Activated CD8-positive, alpha-beta T cell treated with anti-CD3 and anti-CD28 coated beads for 36 hours (primary cell): ENCODE results near the gene LYG2. TPM values are rescaled to one million over a fixed set of nuclear protein-coding genes. Genes with fewer than 3 reads are reported as not detected.

Experiments
- ATAC-seq: fragments of 200-7000 bp; cut with Tn5 transposase; one replicate; pipeline ENCODE4 v1.10.0; 2021; ENCODE audit warnings: mild to moderate bottlenecking, moderate library complexity
- CTCF ChIA-PET: fragments of 350-600 bp; sonication (Branson Sonifier 250); formaldehyde crosslinking; loops from one replicate; lab custom pipeline; 2021; ENCODE audit warnings: antibody characterized with exemption; lab: Charles Lee
- POLR2A ChIA-PET: fragments of 350-600 bp; sonication (Branson Sonifier 250); formaldehyde crosslinking; loops from one replicate; lab custom pipeline; 2021; ENCODE audit warnings: antibody characterized with exemption; lab: Charles Lee
- DNase-seq: peaks from one replicate; pipeline ENCODE4 v3.0.0-alpha.2; 2020
- H3K27ac Mint-ChIP-seq: one replicate; pipeline ENCODE4 v1.8.0; 2021; ENCODE audit warnings: mild to moderate bottlenecking, mixed read lengths
- H3K27me3 Mint-ChIP-seq: one replicate; pipeline ENCODE4 v1.8.0; 2021; ENCODE audit warnings: mixed read lengths
- H3K36me3 Mint-ChIP-seq: one replicate; pipeline ENCODE4 v1.8.0; 2021; ENCODE audit warnings: low read depth, mixed read lengths
- H3K4me1 Mint-ChIP-seq: one replicate; pipeline ENCODE4 v1.8.0; 2021; ENCODE audit warnings: low read depth, mixed read lengths
- H3K4me3 Mint-ChIP-seq: one replicate; pipeline ENCODE4 v1.8.0; 2021; ENCODE audit warnings: mild to moderate bottlenecking, moderate library complexity, mixed read lengths
- H3K9me3 Mint-ChIP-seq: one replicate; pipeline ENCODE4 v1.8.0; 2021; ENCODE audit warnings: mixed read lengths
- intact Hi-C: fragments of 100-400 bp; cut with micrococcal nuclease; formaldehyde crosslinking; loops from one replicate; pipeline ENCODE4 v1.10.0; 2022
- total RNA-seq, 2 experiments: library from RNA; stranded (reverse); gene quantifications; one replicate each; pipeline ENCODE4 v1.2.3, GENCODE V29; 2021
- TF ChIP-seq, protein P1 (sequence below): fragments of 200-600 bp; IDR thresholded peaks from one replicate; pipeline ENCODE4 v1.8.0; 2022; ENCODE audit warnings: antibody characterized with exemption, mild to moderate bottlenecking

The LYG2 gene
- total RNA-seq, 2 experiments from 2014 or later: not detected

DNA sequence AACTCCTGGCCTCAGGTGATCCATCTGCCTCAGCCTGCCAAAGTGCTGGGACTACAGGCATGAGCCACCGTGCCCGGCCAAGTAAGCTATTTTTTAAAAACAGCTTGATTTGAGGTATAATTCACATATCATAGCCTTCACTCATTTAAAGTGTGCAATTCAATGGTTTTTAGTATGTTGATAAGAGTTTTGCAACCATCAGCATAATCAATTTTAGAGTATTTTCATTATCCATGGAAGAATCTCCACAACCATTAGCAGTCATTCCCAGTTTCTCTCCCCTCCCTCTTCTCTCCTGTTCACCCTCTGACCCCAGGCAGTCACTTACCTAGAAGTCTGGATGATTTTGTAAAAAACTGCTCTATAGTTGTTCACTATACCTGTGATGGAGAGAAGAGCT, 4.7 kb upstream of the LYG2 start:
- no peaks in the 10 kb centered on the region for H3K36me3 Mint-ChIP-seq
- no peaks in the 10 kb centered on the region for H3K27me3 Mint-ChIP-seq
- TF ChIP-seq, protein P1, sequence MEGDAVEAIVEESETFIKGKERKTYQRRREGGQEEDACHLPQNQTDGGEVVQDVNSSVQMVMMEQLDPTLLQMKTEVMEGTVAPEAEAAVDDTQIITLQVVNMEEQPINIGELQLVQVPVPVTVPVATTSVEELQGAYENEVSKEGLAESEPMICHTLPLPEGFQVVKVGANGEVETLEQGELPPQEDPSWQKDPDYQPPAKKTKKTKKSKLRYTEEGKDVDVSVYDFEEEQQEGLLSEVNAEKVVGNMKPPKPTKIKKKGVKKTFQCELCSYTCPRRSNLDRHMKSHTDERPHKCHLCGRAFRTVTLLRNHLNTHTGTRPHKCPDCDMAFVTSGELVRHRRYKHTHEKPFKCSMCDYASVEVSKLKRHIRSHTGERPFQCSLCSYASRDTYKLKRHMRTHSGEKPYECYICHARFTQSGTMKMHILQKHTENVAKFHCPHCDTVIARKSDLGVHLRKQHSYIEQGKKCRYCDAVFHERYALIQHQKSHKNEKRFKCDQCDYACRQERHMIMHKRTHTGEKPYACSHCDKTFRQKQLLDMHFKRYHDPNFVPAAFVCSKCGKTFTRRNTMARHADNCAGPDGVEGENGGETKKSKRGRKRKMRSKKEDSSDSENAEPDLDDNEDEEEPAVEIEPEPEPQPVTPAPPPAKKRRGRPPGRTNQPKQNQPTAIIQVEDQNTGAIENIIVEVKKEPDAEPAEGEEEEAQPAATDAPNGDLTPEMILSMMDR: no peak
- ATAC-seq (no peak), DNase-seq (no peak)
- CTCF ChIA-PET: interaction anchor here (1.0 kb wide), 1 partner anchor 19 kb away, joined by 3 read pairs; no protein-coding TSS in a partner anchor
- H3K9me3 Mint-ChIP-seq: no peaks in the 10 kb centered on the region
- no peaks in the 10 kb centered on the region for H3K4me1 Mint-ChIP-seq
- no peak overlapping the region for H3K4me3 Mint-ChIP-seq
- POLR2A ChIA-PET: no interaction called here
- no peak overlapping the region for H3K27ac Mint-ChIP-seq
- intact Hi-C loops: no loop called here

DNA sequence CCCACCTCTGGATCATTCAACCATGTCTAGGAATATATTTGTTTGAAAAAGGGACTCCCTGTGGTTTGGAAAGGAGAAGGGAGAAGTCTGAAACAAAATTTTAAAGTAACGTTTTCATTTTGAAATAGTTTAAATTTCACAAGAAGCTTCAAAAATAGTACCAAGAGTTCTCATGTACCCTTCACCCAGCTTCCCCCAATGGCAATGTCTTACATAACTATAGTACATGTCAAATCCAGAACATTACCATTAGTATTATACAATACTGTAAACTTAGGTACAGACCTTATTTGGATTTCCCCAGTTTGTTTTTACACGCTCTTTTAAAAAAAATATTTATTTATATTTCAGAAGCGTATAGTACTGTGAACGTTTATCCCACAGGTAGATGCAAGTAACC, 4.0 kb upstream of the LYG2 start:
- Mint-ChIP-seq H3K27ac (no peak overlapping the region), H3K4me3 (no peak overlapping the region), H3K36me3 (no peaks in the 10 kb centered on the region), H3K27me3 (no peaks in the 10 kb centered on the region), H3K4me1 (no peaks in the 10 kb centered on the region), H3K9me3 (no peaks in the 10 kb centered on the region)
- CTCF ChIA-PET: no interaction called here
- POLR2A ChIA-PET: interaction anchor here (0.6 kb wide), 2 partner anchors 537 to 641 kb away, joined by 3 to 4 read pairs; no protein-coding TSS in a partner anchor
- TF ChIP-seq, protein P1: no peak
- no peak for DNase-seq
- intact Hi-C loops: no loop called here
- ATAC-seq: no peak

DNA sequence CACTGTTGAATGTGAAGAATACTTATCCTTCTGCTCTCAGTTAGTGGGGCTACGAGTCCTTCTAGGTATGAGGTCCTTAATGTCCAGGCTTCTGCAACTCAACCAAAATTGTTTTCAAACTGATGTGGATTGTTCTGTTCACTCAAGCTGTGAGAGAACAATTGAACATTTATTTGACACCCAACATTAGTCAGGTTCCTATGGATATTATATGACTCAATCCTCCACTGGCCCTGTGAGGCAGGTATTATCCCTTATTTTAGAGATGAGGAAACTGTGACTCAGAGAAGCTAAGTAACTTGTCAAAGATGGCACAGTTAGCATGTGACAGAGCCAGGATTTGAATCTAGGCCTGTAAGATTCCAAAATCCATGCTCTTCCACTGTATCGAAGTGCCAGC, 1.2 kb upstream of the LYG2 start:
- intact Hi-C loops: no loop called here
- CTCF ChIA-PET: no interaction called here

DNA sequence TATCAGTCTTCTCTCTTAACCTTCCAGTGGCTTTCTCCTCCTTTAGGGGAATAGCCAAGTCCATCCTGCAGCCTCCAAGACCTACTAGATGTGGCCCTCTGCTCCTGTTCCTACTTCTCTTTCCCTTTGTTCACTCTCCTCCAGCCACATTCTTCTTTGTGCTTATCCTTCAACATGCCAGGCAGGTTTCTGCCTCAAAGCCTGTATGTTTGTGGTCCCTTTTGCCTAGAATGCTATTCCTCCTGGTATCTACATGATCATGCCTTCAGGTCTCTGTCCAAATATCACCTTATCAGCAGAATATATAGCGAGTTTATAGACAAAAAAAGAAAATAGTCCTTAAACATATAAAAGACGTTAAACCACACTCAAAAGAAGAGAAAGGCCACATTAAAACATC, 5.5 kb downstream of the LYG2 start:
- ATAC-seq (no peak), DNase-seq (no peak)
- Mint-ChIP-seq H3K27ac (no peak overlapping the region), H3K9me3 (peaks cover 2% of the 10 kb centered on the region), H3K4me1 (no peaks in the 10 kb centered on the region), H3K36me3 (peaks cover 8% of the 10 kb centered on the region), H3K27me3 (no peaks in the 10 kb centered on the region), H3K4me3 (no peak overlapping the region)
- ChIA-PET CTCF (no interaction called here), POLR2A (no interaction called here)
- intact Hi-C loops: no loop called here
- TF ChIP-seq, protein P1: no peak

More for the DNA sequence above, 1.2 kb upstream of the LYG2 start:
- Mint-ChIP-seq H3K9me3 (no peaks in the 10 kb centered on the region), H3K36me3 (no peaks in the 10 kb centered on the region), H3K4me3 (no peak overlapping the region), H3K27ac (no peak overlapping the region), H3K4me1 (no peaks in the 10 kb centered on the region), H3K27me3 (no peaks in the 10 kb centered on the region)
- DNase-seq: no peak
- POLR2A ChIA-PET: no interaction called here
- ATAC-seq: no peak
- TF ChIP-seq, protein P1: no peak

DNA sequence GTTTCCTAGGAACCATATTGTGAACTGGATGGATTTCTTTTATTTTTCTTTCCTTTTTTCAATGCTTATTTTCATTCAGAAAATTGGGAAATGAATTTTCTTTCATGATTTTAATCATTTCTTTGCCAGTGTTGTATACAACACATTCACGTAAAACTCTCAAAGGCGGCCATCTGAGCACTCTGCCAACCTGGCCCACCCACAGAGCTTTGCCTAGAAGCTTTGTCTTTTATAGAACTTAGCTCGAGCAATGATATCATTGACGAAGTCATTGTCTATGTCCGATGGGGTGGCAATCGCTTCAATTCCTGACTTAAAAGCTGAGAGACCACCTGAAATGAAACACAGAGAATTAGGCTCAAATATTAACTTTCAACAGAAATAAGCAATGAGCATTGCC, 13.3 kb downstream of the LYG2 start:
- intact Hi-C loops: no loop called here
- ATAC-seq (no peak), DNase-seq (no peak)
- H3K9me3 Mint-ChIP-seq: peaks cover 2% of the 10 kb centered on the region
- no peak overlapping the region for H3K27ac Mint-ChIP-seq
- TF ChIP-seq, protein P1: no peak
- H3K4me3 Mint-ChIP-seq: no peak overlapping the region
- H3K4me1 Mint-ChIP-seq: no peaks in the 10 kb centered on the region
- CTCF ChIA-PET: no interaction called here
- POLR2A ChIA-PET: no interaction called here
- no peaks in the 10 kb centered on the region for H3K27me3 Mint-ChIP-seq
- peaks cover 5% of the 10 kb centered on the region for H3K36me3 Mint-ChIP-seq
